Stimulated activated CD8-positive, alpha-beta memory T cell treated with anti-CD3 and anti-CD28 coated beads, Interleukin-2, amount 100 ng/mL, for 1 hour (primary cell): ENCODE measurements around the gene FOSL2.

Experiments used
- DNase-seq, 2 donors: peaks; one replicate each; pipeline ENCODE4 v3.0.0-alpha.2; 2020; ENCODE audit warnings: low read depth in 2 of 2

The FOSL2 gene

GRCh38 chr2:28449488-28450395 is 57.1 kb downstream of the FOSL2 start:
- DNase-seq = peak; percentile 8 to 36

DNA sequence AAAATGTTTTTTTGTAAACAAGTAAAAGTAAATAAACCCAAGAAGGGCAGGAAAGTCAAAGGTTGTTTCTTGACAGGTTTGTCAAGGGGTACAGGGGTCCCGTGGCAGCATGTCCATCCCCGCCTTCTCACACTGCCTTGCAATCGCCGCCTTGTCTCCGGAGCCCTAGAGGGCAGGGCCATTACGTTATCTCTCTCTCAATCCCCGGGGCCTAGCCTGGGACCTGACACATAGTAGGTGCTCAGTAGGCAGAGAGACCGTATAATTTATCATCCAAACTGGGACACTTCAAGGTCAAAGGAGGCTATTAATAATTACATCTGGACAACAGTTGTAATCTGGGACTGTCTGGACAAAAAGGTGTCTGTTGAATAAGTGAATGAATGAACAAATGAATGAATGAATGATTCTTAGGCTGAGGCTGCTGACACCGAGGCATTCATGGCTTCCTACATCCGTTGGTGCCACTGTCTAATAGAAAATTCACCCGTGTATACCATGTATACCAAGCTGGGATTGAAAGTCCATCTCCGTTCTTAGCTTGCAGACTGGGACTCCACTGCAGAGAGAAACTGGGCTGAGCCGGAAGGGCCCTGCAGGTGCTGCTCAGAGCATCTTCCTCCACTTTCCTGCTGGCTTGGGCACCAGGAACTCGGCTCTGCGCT is 58.4 kb downstream of the FOSL2 start:
- no peak for DNase-seq

GRCh38 chr2:28451793-28452533 is 59.3 kb downstream of the FOSL2 start:
- DNase-seq = no peak

DNA sequence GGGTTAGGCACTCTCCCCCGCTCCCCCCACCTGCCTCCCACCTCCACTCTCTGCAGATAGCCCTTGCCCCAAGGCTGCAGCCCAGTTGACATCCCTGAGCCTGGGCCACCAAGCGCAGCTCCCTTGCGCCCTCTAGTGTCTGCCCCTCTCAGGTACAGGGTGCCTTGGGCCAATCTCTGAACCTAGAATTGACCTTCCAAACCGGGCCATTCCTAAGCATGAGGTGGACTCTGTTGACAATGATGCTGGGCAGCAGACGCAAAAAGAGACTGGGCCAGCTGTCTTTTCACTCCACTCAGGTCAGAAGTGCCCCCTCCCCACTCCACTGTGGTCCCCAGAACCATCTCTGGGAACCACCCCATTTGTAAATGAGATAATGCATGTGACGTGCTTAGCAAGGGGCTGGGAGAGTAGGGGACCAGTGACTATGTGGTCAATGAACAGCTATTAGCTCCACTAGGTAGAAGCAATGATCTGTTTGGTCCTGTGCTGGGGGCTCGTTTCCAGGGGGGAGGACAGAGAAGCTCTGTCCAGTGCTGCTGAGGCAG is 60.0 kb downstream of the FOSL2 start:
- DNase-seq = peak; percentile 57 to 67

- no peak for DNase-seq
Measured at GRCh38 chr2:28453396-28453795, 60.7 kb downstream of the FOSL2 start.

GRCh38 chr2:28454016-28454930 is 61.6 kb downstream of the FOSL2 start:
- no peak for DNase-seq

DNA sequence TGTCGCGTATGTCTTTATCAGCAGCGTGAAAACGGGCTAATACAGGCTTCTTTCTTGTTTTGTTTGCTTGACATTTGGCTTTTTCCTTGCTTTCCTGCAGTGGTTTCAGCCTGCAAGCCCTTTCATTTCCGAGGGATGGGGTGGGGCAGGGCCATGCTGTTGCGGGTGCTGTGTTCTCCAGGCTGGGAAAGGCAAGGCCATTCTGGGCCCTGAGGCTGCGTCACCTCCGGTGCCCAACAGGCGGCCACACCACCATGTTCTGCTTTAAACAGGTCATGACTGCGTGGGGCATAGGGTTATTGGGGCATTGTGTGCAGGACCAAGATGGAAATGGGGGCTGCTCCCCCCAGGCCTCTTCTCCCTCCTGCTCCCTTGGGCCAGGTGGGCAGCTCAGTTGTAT is 64.6 kb downstream of the FOSL2 start:
- DNase-seq = no peak

- no peak for DNase-seq
Measured at GRCh38 chr2:28461056-28461455, 68.4 kb downstream of the FOSL2 start.

DNA sequence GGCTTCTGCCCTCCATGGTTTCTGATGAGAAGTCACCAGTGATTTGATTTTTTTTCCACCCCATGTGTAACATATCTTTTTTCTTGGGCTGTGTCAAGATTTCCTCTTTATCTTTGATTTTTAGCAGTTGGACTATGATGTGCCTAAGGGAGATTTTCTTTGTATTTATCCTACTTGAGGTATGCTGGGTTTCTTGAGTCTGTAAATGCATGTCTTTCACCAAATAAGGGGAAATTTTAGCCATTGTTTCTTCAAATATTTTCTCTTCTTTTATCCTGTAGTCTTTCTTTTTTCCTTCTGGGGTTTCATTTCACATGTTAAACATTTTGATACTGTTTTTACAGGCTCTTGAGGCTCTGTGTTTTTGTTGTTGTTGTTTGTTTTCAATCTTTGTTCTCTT is 69.5 kb downstream of the FOSL2 start:
- DNase-seq = no peak

- no peak for DNase-seq
Measured at GRCh38 chr2:28463211-28463816, 70.7 kb downstream of the FOSL2 start.

DNA sequence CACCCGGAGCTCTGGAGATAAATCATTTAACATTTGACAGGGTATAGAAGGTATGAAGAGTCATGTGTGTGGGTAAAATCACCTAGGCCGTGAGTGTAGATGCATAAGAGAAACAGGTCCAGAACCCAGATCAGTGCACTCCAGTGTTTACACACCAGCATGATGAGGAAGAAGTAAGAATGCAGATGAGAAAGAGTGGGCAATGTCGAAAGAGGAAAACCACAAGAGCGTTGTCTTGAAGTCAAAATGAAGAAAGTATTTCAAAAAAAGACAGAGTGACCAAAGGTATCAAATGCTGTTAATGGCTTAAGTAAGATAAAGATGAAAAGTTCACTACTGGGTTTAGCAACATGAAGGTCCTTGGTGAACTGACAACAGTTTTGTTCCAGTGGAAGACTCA is 71.2 kb downstream of the FOSL2 start:
- no peak for DNase-seq

DNA sequence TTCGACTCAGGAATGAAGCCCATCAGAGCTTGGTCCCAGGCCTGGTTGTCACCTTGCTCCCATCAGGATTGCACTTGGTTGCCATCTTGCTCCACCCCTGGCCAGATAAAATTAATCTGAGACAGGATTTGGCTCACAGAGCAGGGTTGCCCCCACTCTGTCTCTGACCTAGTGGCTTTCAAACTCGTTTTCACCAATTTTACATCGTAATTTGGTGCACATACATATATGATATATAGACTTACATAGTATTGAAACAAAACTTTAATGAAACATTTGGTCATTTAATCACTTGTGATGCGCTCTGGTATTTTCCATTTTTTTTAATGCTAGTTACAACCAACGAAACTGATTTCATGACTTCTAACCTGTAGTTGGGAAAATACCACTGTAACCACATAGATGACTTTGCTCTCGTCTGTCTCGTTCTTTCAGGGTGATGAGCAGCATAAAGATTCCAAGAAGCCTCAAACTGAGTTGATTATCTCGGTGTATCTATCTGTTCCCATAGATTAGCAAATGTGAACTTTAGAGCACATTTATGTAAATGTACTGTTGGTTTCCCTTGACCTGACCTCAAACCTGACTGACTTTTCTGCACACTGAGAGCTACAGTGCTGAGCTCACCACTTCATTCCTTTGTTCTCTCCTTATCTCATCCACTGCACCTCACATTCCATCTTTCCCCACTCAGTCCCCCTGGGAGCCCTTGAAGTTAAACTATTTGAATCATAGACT is 72.7 kb downstream of the FOSL2 start:
- no peak for DNase-seq
